HG03103 (cell line): ENCODE data around the gene P2RX3.

ENCODE experiments used
- ATAC-seq: cut with Tn5 transposase; IDR thresholded peaks from one replicate; pipeline ENCODE4 v1.9.1; 2021; ENCODE audit warnings: low read depth; ENCODE audit not compliant: unreplicated experiment

The P2RX3 gene

GRCh38 chr11:57368106-57368844 is 30.1 kb downstream of the P2RX3 start:
- ATAC-seq: no peak

GRCh38 chr11:57368845-57369232 is 30.7 kb downstream of the P2RX3 start:
- no peak for ATAC-seq

DNA sequence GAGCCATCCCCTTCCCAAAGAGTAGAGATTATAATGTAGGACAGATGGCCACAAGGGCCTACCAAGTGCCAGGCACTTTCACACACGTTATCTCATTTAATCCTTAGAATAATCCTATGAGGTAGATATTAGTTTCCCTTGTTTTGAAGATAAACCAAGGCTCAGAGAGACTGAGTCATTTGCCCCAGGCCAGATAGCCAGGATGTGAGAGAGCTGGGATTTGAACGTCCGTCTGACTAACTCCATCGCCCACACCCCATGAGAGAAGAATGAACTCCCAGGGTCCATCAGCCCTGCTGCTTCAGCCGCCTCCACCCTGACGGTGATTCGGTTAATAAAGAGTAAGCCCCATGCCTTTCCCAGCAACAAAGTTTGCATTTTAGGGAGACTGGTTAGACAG is 32.1 kb downstream of the P2RX3 start:
- no peak for ATAC-seq

- ATAC-seq: no peak
These were observed 32.8 kb downstream of the P2RX3 start for GRCh38 chr11:57370941-57371340.

- ATAC-seq: no peak
These were observed 35.0 kb downstream of the P2RX3 start for GRCh38 chr11:57373146-57373545.

DNA sequence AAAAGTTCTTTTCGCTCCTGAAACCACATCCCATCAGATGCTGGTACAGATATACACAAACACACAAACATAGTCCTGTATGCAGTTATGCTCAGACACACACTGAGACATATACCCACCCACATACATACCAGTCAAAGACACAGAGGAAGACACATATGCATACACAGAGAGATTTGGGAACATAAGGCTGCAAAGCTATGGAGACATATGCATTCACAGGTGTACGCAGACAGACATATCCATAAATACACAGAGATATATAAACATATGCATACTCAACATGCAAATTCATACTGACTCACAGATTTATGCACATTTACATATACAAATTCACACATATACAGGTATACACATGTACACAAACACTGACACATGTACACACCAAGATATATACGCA is 36.8 kb downstream of the P2RX3 start:
- ATAC-seq: no peak

GRCh38 chr11:57375490-57375889 is 37.3 kb downstream of the P2RX3 start:
- no peak for ATAC-seq

GRCh38 chr11:57376095-57377090 is 38.2 kb downstream of the P2RX3 start:
- ATAC-seq: no peak

DNA sequence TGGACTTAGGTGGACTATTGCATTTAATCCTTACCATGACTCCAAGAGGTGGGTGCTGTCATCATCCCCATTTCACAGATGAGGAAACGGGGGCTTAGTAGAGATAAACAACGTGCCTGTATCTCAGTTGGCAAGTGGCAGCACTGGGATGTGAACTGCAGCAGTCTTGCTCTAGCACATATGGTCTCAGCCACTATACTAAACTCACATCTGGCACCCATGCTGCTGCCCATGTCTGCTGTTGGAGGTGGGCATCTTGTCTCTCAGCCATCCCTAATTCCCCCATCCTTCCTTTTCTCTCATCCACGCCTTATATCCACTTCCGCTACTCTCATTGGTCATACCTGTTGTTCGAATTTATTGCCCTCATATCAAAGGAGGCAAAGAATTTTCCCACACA is 39.0 kb downstream of the P2RX3 start:
- ATAC-seq: no peak

DNA sequence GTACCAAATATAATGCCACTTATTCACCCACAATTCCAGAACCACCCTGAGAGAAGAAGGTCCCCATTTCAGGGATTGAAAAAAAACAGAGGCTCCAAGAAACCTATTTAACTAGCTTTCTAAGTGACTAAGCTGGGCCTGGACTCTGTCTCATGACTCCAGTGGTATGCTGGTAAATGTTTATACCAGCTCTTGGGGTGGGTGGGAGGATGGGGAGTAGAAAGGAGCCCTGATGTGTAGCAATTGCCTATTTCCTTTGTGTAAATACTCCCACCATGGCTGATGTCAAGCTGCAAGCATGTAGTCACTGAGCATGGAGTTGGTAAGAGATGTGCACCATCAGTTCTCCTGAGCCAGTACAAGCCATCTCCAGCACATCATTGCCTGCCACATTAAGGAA is 40.0 kb downstream of the P2RX3 start:
- ATAC-seq: no peak

DNA sequence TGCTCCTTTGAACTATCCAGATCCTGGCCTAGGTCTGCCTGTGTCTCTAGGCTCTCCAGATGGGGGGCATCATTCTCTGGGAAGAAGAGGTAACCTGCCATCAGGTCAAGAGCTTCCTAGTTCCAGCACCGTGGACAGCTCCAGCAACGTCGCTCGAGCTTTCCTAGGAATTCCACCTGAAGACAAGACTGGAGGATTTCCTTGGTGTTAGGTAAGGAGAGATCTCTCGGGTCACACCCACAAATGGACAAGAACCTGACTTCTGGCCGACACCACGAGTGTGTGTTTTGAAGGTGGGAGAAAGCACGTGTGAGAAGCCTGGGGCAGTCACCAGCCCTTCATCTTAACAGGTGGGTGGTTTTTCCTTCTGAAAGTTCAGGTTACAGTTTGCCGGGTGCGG is 41.6 kb downstream of the P2RX3 start:
- no peak for ATAC-seq

DNA sequence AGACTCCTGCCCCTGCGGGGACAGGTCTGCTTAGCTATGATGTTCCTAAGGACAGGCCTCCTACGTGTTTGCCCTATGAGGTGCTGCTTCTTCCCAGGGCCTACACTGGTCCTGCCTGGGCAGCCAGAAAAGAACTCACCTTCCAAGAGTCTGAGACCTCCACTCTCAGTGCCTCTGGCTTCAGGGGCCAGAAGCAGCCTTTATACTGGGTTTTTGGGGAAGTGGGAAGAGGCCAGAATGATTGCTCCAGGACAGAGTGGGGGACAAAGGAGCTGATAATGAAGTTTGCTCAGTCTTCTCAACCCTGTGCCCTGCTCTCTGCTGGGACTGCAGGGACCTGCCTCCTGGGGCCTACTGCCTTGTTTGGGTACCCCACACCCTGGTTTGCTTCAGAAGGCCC is 42.8 kb downstream of the P2RX3 start, which contains the start of gene PRG3:
PRG3 (minus strand) TSS at position 176 of the 400 bp plus-strand sequence. CDS start 442 bp downstream, outside the sequence.
- no peak for ATAC-seq

DNA sequence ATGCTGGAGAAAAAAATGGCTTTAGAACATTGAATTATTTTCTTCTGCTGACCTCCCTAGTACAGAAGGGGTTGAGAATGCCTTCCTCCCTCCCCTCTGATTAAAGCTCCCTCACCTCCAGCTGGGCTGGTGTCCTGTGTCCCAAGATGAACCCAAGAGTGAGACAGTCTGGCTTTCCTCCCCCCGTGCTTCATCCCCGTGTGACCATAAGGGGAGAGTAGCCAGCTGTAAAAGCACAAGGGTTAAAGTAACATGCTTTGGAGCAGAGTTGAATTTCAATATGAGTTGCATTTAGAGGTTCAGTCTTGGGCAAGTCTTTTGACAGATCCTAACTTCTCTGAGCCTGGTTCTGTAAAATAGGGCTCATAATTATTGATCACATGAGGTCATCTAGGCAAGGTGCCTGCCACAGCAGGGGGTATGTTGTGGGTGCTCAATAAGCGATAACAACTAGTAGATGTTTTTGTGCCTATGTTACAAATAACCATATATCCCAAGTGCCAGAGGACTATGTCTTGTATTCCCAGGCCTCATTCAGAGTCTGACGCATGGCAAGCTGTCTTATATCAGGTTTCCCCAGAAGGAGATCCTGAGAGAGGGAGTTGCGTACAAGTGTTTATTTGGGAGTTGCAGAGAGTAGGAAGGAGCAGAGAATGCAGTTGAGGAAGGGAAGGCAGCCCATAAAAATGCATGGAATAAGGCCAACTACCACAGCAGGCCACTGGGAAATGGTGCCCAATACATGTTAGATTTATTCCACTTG is 48.2 kb downstream of the P2RX3 start:
- no peak for ATAC-seq

DNA sequence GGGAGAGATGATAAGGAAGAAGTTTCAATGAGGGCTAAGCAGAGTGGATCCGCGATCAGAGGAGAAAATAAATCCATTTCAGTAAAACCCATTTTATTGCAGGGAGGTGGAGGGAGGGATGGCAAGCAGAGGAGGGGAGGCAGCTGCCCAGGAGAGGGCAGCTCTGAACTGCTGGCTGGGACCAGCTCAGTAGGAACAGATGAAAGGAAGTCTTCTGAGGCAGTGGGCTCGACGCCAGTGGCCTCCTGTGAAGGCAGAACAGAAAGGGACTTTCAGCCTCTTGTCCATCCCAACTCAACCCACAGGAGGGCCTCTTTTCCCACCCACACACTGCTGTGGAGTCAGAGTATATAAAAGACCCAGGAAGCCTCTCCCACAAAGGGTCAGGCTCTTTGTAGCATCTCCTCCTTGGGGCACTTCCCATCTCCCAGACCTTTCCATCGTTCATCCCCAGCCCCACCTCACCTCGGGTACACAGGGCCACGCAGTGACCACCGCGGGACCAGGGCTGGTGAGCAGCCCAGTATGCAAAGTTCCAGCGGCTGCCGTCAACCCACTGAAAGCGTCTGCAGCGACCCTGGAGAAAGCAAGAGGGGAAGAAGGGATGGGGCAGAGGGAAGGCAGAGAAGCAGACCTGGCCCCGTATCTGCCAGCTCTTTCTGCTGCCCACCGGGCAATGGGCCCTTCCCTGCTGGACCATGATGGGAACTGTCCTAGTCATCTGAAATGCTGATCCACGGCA is 49.3 kb downstream of the P2RX3 start:
- no peak for ATAC-seq

DNA sequence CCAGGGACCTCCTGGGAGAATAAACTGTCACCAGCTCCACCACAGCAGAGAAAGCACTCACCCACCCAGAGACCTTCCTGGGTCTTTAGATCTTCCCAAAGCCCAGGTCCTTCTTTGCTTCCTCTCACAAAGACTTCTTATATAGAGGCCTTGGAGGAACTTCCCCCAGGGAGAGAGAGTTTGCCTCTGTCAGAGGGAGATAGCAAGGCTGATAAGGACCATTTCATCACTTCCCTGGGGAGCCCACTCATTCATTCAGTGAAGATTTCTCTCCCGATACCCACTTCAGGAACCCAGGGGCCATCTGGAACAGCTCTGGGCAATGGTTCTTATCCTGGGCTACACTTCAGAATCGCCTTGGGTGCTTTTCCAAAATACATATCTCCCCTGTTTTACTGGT is 52.4 kb downstream of the P2RX3 start, which contains the start of gene PRG2:
PRG2 (minus strand) TSS at position 116 of the 400 bp plus-strand sequence. CDS start 706 bp downstream, outside the sequence.
- no peak for ATAC-seq

DNA sequence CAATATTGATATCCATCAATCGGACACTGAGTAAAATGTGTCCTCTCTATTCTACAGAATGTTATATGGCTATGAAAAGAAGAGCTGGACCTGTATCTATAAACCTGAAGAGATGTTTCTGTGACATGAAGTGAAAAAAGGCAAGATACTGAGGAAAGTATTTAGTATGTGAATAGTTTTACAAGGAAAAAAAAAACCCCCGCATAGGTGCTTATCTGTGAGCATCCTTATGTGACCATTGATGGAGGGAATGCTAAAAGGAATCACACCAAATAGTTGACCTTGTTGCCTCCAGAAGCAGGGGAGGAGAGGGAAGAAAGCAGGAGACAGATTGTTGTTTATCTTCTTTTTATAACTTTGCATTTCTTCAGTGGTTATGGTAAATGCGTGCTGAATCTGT is 53.0 kb downstream of the P2RX3 start:
- ATAC-seq: no peak

- ATAC-seq: no peak
These were observed 53.4 kb downstream of the P2RX3 start for GRCh38 chr11:57391539-57391938.

GRCh38 chr11:57392066-57392762 is 54.1 kb downstream of the P2RX3 start:
- no peak for ATAC-seq

DNA sequence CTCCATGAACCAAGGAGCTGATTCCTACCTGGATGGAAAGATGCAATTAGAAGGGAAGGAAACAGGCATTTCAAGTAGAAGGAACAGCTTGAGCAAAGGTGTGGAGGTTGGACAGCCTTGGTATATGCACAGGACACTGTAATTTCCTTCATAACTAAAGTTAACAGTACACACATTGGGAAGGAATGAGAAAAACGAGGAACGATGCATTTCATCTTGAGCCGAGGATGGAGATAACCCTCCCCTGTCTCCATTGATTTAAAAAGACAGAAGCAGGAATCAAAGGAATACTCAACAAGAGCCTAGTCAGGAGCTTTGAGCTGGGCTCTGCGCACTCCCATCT is 54.6 kb downstream of the P2RX3 start:
- no peak for ATAC-seq
